ENCODE data around the gene JADE3. TPM values are rescaled to one million over a fixed set of nuclear protein-coding genes. Genes with fewer than 3 reads are reported as not detected.

JADE3 gene
- total RNA-seq, 1 experiment from 2014 or later = 48.5 TPM

GRCh38 chrX:46991664-46992063, 79.4 kb downstream of the JADE3 start:
- DNase-seq (ENCODE audit: low spot score) = no peak
- H3K27me3 ChIP-seq (replicated peaks; ENCODE audit: insufficient read depth, low read depth, low read length, poor library complexity) = no peaks in the 10 kb centered on the region
- no peak overlapping the region for H3K4me3 ChIP-seq (ENCODE audit: low read depth, low read length, poor library complexity, severe bottlenecking)
- ChIA-PET CTCF (no interaction called here), POLR2A (ENCODE audit: low non-redundant PET) (no interaction called here)
- peaks cover 11% of the 10 kb centered on the region for H3K36me3 ChIP-seq (ENCODE audit: insufficient read depth, low read length, poor library complexity, severe bottlenecking)
- TF ChIP-seq EZH2 (IDR thresholded peaks at IDR 0.05; ENCODE audit: borderline replicate concordance, low read depth, low read length, poor library complexity, severe bottlenecking) (no peak), CTCF (conservative IDR thresholded peaks at IDR 0.05; ENCODE audit: low read depth, low read length) (no peak)
- intact Hi-C loops (cut with micrococcal nuclease; ENCODE audit: unreplicated experiment) = no loop called here
- H3K4me1 ChIP-seq (ENCODE audit: insufficient read depth, low read length, poor library complexity, severe bottlenecking) = no peaks in the 10 kb centered on the region
- no TSS peak for BruUV-seq (replicated peaks)
- no peaks in the 10 kb centered on the region for H3K9me3 ChIP-seq (ENCODE audit: low read depth, low read length, poor library complexity, severe bottlenecking)
- H3K27ac ChIP-seq (ENCODE audit: low read depth, low read length, poor library complexity, severe bottlenecking) = no peak overlapping the region

GRCh38 chrX:46992070-46992469, 79.8 kb downstream of the JADE3 start:
- POLR2A ChIA-PET (ENCODE audit: low non-redundant PET) = no interaction called here
- H3K9me3 ChIP-seq (ENCODE audit: low read depth, low read length, poor library complexity, severe bottlenecking) = no peaks in the 10 kb centered on the region
- intact Hi-C loops (cut with micrococcal nuclease; ENCODE audit: unreplicated experiment) = no loop called here
- no peaks in the 10 kb centered on the region for H3K4me1 ChIP-seq (ENCODE audit: insufficient read depth, low read length, poor library complexity, severe bottlenecking)
- CTCF ChIA-PET = no interaction called here
- no peaks in the 10 kb centered on the region for H3K27me3 ChIP-seq (replicated peaks; ENCODE audit: insufficient read depth, low read depth, low read length, poor library complexity)
- no peak overlapping the region for H3K4me3 ChIP-seq (ENCODE audit: low read depth, low read length, poor library complexity, severe bottlenecking)
- H3K27ac ChIP-seq (ENCODE audit: low read depth, low read length, poor library complexity, severe bottlenecking) = no peak overlapping the region
- DNase-seq (ENCODE audit: low spot score) = no peak
- H3K36me3 ChIP-seq (ENCODE audit: insufficient read depth, low read length, poor library complexity, severe bottlenecking) = peaks cover 10% of the 10 kb centered on the region
- TF ChIP-seq CTCF (conservative IDR thresholded peaks at IDR 0.05; ENCODE audit: low read depth, low read length) (no peak), EZH2 (IDR thresholded peaks at IDR 0.05; ENCODE audit: borderline replicate concordance, low read depth, low read length, poor library complexity, severe bottlenecking) (no peak)
- BruUV-seq (replicated peaks) = no TSS peak

GRCh38 chrX:46994096-46994495, 81.9 kb downstream of the JADE3 start:
- POLR2A ChIA-PET (ENCODE audit: low non-redundant PET) = no interaction called here
- Histone ChIP-seq H3K4me1 (ENCODE audit: insufficient read depth, low read length, poor library complexity, severe bottlenecking) (no peaks in the 10 kb centered on the region), H3K27ac (ENCODE audit: low read depth, low read length, poor library complexity, severe bottlenecking) (no peak overlapping the region), H3K4me3 (ENCODE audit: low read depth, low read length, poor library complexity, severe bottlenecking) (no peak overlapping the region), H3K9me3 (ENCODE audit: low read depth, low read length, poor library complexity, severe bottlenecking) (peaks cover 4% of the 10 kb centered on the region), H3K36me3 (ENCODE audit: insufficient read depth, low read length, poor library complexity, severe bottlenecking) (peaks cover 16% of the 10 kb centered on the region), H3K27me3 (replicated peaks; ENCODE audit: insufficient read depth, low read depth, low read length, poor library complexity) (no peaks in the 10 kb centered on the region)
- intact Hi-C loops (cut with micrococcal nuclease; ENCODE audit: unreplicated experiment) = no loop called here
- no TSS peak for BruUV-seq (replicated peaks)
- CTCF ChIA-PET = interaction anchor here (0.5 kb wide), 1 partner anchor 91 kb away, joined by 3 read pairs; no protein-coding TSS in a partner anchor
- no peak for TF ChIP-seq CTCF (conservative IDR thresholded peaks at IDR 0.05; ENCODE audit: low read depth, low read length)
- no peak for TF ChIP-seq EZH2 (IDR thresholded peaks at IDR 0.05; ENCODE audit: borderline replicate concordance, low read depth, low read length, poor library complexity, severe bottlenecking)
- DNase-seq (ENCODE audit: low spot score) = no peak

Data from A673 (cell line).